ENCODE data around the gene GSS. TPM values are rescaled to one million over a fixed set of nuclear protein-coding genes. Genes with fewer than 3 reads are reported as not detected.
"Not testable (repeated sequence)": the region's sequence is repeated elsewhere in the genome, so short reads cannot be mapped to it uniquely, and the experiment has no call there.

GSS gene
- total RNA-seq, 4 donors from 2014 or later, result 56.5 to 86.7 (median 75.2) TPM

GRCh38 chr20:34883087-34883688 is 72.4 kb downstream of the GSS start:
- no peak for TF ChIP-seq POLR2AphosphoS5 (IDR thresholded peaks at IDR 0.05)
- H3K4me1 ChIP-seq, result peaks cover 13% of the 10 kb centered on the region
- peaks cover 27% of the 10 kb centered on the region for H3K36me3 ChIP-seq

GRCh38 chr20:34881689-34882088 is 73.9 kb downstream of the GSS start:
- Histone ChIP-seq H3K27ac (no peak overlapping the region), H3K4me1 (peaks cover 28% of the 10 kb centered on the region), H3K9me3 (no peaks in the 10 kb centered on the region), H3K4me3 (no peak overlapping the region), H3K36me3 (peaks cover 27% of the 10 kb centered on the region), H3K27me3 (no peaks in the 10 kb centered on the region)
- TF ChIP-seq EP300 (IDR thresholded peaks at IDR 0.05) (no peak), CTCF (IDR thresholded peaks at IDR 0.05) (no peak), POLR2A (IDR thresholded peaks at IDR 0.05) (no peak), POLR2AphosphoS5 (IDR thresholded peaks at IDR 0.05) (no peak)
- no peak for DNase-seq (ENCODE audit: low spot score in 2 of 2)
- 42% methylated on average over 2 of the region's 2 CpGs for WGBS

More at GRCh38 chr20:34883087-34883688, 72.4 kb downstream of the GSS start:
- H3K27me3 ChIP-seq, result no peaks in the 10 kb centered on the region
- no peaks in the 10 kb centered on the region for H3K9me3 ChIP-seq
- DNase-seq (ENCODE audit: low spot score in 2 of 2), result no peak
- no peak overlapping the region for H3K27ac ChIP-seq
- H3K4me3 ChIP-seq, result no peak overlapping the region

- WGBS, result 81% methylated on average over 7 of the region's 7 CpGs
- H3K27ac ChIP-seq; H3K27me3 ChIP-seq; H3K9me3 ChIP-seq; DNase-seq (ENCODE audit: low spot score in 2 of 2); H3K4me3 ChIP-seq: not testable (repeated sequence)
- H3K4me1 ChIP-seq, result peaks cover 28% of the 10 kb centered on the region
- H3K36me3 ChIP-seq, result peaks cover 27% of the 10 kb centered on the region
Measured at GRCh38 chr20:34880971-34881370, 74.6 kb downstream of the GSS start.

GRCh38 chr20:34880215-34880850 is 75.3 kb downstream of the GSS start:
- Histone ChIP-seq H3K36me3 (peaks cover 24% of the 10 kb centered on the region), H3K4me3 (no peak overlapping the region), H3K27ac (no peak overlapping the region), H3K9me3 (no peaks in the 10 kb centered on the region), H3K4me1 (peaks cover 34% of the 10 kb centered on the region), H3K27me3 (no peaks in the 10 kb centered on the region)
- TF ChIP-seq EP300 (IDR thresholded peaks at IDR 0.05) (no peak), POLR2A (IDR thresholded peaks at IDR 0.05) (no peak), POLR2AphosphoS5 (IDR thresholded peaks at IDR 0.05) (no peak), CTCF (IDR thresholded peaks at IDR 0.05) (no peak)
- 85% methylated on average over 6 of the region's 6 CpGs for WGBS
- DNase-seq (ENCODE audit: low spot score in 2 of 2), result no peak

Other genes with a start within 250 kb of the GSS start
- gene NCOA6, start 130.2 kb downstream of the GSS start, total RNA-seq, result 10 to 100 TPM; 27.7 to 48.4 (median 40.5) TPM
- 10 to 100 TPM in 3 of 4 donors, 1 to 10 TPM in 1; 4.3 to 13.1 (median 11.1) TPM for gene GGT7, start 83.0 kb downstream of the GSS start, total RNA-seq
- 100 to 1,000 TPM in 1 of 4 donors, 10 to 100 TPM in 3; 58.9 to 114 (median 85.3) TPM for gene ACSS2, start 79.2 kb downstream of the GSS start, total RNA-seq
- gene MYH7B, start 62 bp upstream of the GSS start, total RNA-seq, result under 1 TPM in 3 of 4 donors, not detected in 1; 0.18 to 0.97 (median 0.30) TPM
- gene TRPC4AP, start 137.0 kb upstream of the GSS start, total RNA-seq, result 10 to 100 TPM; 48.4 to 87.3 (median 57.8) TPM
- gene EDEM2, start 191.5 kb upstream of the GSS start, total RNA-seq, result 10 to 100 TPM; 11.8 to 18.0 (median 13.2) TPM
- 10 to 100 TPM; 16.4 to 26.6 (median 23.4) TPM for gene PROCR, start 216.3 kb upstream of the GSS start, total RNA-seq